GM23338 (cell line): ENCODE measurements around the gene PPFIBP2. TPM values are rescaled to one million over a fixed set of nuclear protein-coding genes. Genes with fewer than 3 reads are reported as not detected.
A peak's percentile ranks its signal among the peaks of the same experiment; 100 is the strongest.

ENCODE experiments used
- ATAC-seq: fragments of 200-7000 bp; cut with Tn5 transposase; 3 replicates; pipeline ENCODE4 v1.9.1; 2020
- DNase-seq: peaks from one replicate; pipeline ENCODE4 v3.0.0-alpha.2; 2015; ENCODE audit warnings: low spot score
- H2AFZ ChIP-seq: fragments of 200-600 bp; sonication (generic); 2 replicates; pipeline ENCODE4 v1.8.0; 2016; ENCODE audit warnings: antibody characterized with exemption, mild to moderate bottlenecking, moderate library complexity
- H3F3A ChIP-seq: fragments of 200-600 bp; sonication (generic); replicated peaks from 2 replicates; pipeline ENCODE4 v1.8.0; 2017; ENCODE audit warnings: antibody characterized with exemption, mixed run types, low read depth
- H3K27ac ChIP-seq: fragments of 200-600 bp; sonication (generic); 2 replicates; pipeline ENCODE4 v1.6.1; 2016; ENCODE audit warnings: low read depth
- H3K27me3 ChIP-seq: fragments of 200-600 bp; sonication (generic); 2 replicates; pipeline ENCODE4 v1.8.0; 2016; ENCODE audit warnings: mild to moderate bottlenecking, mixed run types, moderate library complexity; ENCODE audit not compliant: insufficient read depth
- H3K36me3 ChIP-seq: fragments of 200-600 bp; sonication (generic); 2 replicates; pipeline ENCODE4 v1.8.0; 2016; ENCODE audit warnings: mild to moderate bottlenecking; ENCODE audit not compliant: insufficient read depth
- H3K4me1 ChIP-seq: fragments of 200-600 bp; sonication (generic); 2 replicates; pipeline ENCODE4 v1.8.0; 2016; ENCODE audit warnings: mild to moderate bottlenecking, moderate library complexity; ENCODE audit not compliant: insufficient read depth
- H3K4me2 ChIP-seq: fragments of 200-600 bp; sonication (generic); 2 replicates; pipeline ENCODE4 v1.7.1; 2017; ENCODE audit warnings: mixed run types
- H3K4me3 ChIP-seq: fragments of 200-600 bp; sonication (generic); 2 replicates; pipeline ENCODE4 v1.6.1; 2016; ENCODE audit warnings: mixed run types
- H3K79me2 ChIP-seq: fragments of 200-600 bp; sonication (generic); replicated peaks from 2 replicates; pipeline ENCODE4 v1.8.0; 2017; ENCODE audit warnings: mild to moderate bottlenecking; ENCODE audit not compliant: insufficient read depth
- H3K9me2 ChIP-seq: fragments of 200-600 bp; sonication (generic); 2 replicates; pipeline ENCODE4 v1.8.0; 2017; ENCODE audit not compliant: insufficient read depth
- H4K20me1 ChIP-seq: fragments of 200-600 bp; sonication (generic); replicated peaks from 2 replicates; pipeline ENCODE4 v1.8.0; 2017; ENCODE audit warnings: mild to moderate bottlenecking; ENCODE audit not compliant: insufficient read depth
- H3K27ac Mint-ChIP-seq: 2 replicates; pipeline ENCODE4 v1.8.0; 2020; ENCODE audit warnings: inconsistent platforms, mild to moderate bottlenecking, moderate library complexity, mixed read lengths
- H3K27me3 Mint-ChIP-seq: 3 replicates; pipeline ENCODE4 v1.8.0; 2022; ENCODE audit warnings: low read depth, mild to moderate bottlenecking, moderate library complexity, mixed read lengths, inconsistent platforms; ENCODE audit not compliant: insufficient read depth, poor library complexity
- H3K36me3 Mint-ChIP-seq: 3 replicates; pipeline ENCODE4 v1.8.0; 2021; ENCODE audit warnings: low read depth, mild to moderate bottlenecking, inconsistent platforms, moderate library complexity, mixed read lengths
- H3K4me1 Mint-ChIP-seq: 3 replicates; pipeline ENCODE4 v1.8.0; 2020; ENCODE audit warnings: mild to moderate bottlenecking, inconsistent platforms, mixed read lengths
- H3K4me3 Mint-ChIP-seq: 3 replicates; pipeline ENCODE4 v1.8.0; 2021; ENCODE audit warnings: moderate library complexity, mild to moderate bottlenecking, inconsistent platforms, mixed read lengths
- H3K9me3 Mint-ChIP-seq: 3 replicates; pipeline ENCODE4 v1.8.0; 2020; ENCODE audit warnings: moderate library complexity, mild to moderate bottlenecking, inconsistent platforms, mixed read lengths
- CREB1 ChIP-seq: fragments of 250-450 bp; sonication (Bioruptor Pico); IDR thresholded peaks from 2 replicates; pipeline ENCODE4 v1.5.0; 2020; ENCODE audit warnings: low read depth, mild to moderate bottlenecking, moderate library complexity
- EZH2 ChIP-seq: fragments of 200-600 bp; sonication (generic); IDR thresholded peaks from one replicate; pipeline ENCODE4 v1.8.0; 2017; ENCODE audit warnings: antibody characterized with exemption, mild to moderate bottlenecking, low read depth; ENCODE audit not compliant: unreplicated experiment
- EZH2phosphoT487 ChIP-seq: fragments of 200-600 bp; sonication (generic); IDR thresholded peaks from one replicate; pipeline ENCODE4 v1.8.1; 2018; ENCODE audit warnings: antibody characterized with exemption; ENCODE audit not compliant: unreplicated experiment
- JUNB ChIP-seq: IDR thresholded peaks from one replicate; pipeline ENCODE4 v1.6.1; 2016; ENCODE audit warnings: antibody characterized with exemption; ENCODE audit not compliant: unreplicated experiment
- NANOG ChIP-seq: IDR thresholded peaks from 2 replicates; pipeline ENCODE4 v1.6.1; 2016; ENCODE audit warnings: antibody characterized with exemption, borderline replicate concordance
- POLR2AphosphoS5 ChIP-seq: IDR thresholded peaks from 2 replicates; pipeline ENCODE4 v1.6.1; 2016; ENCODE audit warnings: antibody characterized with exemption, low read depth
- STAT1 ChIP-seq: IDR thresholded peaks from one replicate; pipeline ENCODE4 v1.6.1; 2016; ENCODE audit warnings: antibody characterized with exemption; ENCODE audit not compliant: unreplicated experiment
- ZNF462 ChIP-seq: fragments of 250-450 bp; sonication (Bioruptor Pico); IDR thresholded peaks from 2 replicates; pipeline ENCODE4 v1.5.0; 2020; ENCODE audit warnings: mild to moderate bottlenecking, moderate library complexity
- polyA plus RNA-seq: library from polyadenylated mRNA; unstranded; fragments of >200 nt; fragmentation: Nextera tagmentation; extraction: Ambion mirVana; gene quantifications from 2 replicates; pipeline ENCODE4 v1.2.1, GENCODE V29; 2016
- total RNA-seq: library from RNA; depleted of rRNA; stranded (reverse); fragments of >200 nt; shearing (Covaris generic); gene quantifications from 2 replicates; pipeline ENCODE4 v1.2.3, GENCODE V29; 2014
- TF ChIP-seq, protein P1 (sequence below), 2 experiments: fragments of 200-600 bp in 1 of 2; sonication (generic) in 1 of 2; conservative IDR thresholded peaks; 2 replicates each; pipeline versions ENCODE4 v1.5.1 to v1.6.1; 2016 to 2017; ENCODE audit warnings: antibody characterized with exemption in 2 of 2, low read depth in 2 of 2, mild to moderate bottlenecking in 2 of 2, moderate library complexity in 1 of 2

PPFIBP2 gene
- total and polyA plus RNA-seq, 2 experiments from 2014 or later: 7.1 to 14.8 TPM

DNA sequence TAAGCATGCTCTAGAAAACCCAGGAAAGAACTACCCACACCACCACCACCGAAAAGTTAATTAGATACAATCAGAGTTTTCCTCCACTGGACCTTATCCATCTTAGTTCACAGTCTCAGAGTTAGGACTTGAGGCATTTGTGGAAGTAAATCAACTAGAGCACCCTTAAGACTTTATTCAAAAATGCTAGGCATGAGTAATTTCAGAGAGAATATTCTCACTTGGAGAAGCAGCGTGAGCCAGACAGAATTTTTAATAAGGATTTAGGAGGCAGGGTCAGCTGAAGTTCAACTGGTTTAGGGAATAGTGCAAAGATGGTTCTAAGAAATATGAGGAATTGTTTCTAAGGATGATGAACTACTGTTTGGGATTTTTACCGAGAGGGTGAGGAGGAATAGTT, 29.7 kb upstream of the PPFIBP2 start (continued):
- TF ChIP-seq ZNF462 (CRISPR knock-in tag) (no peak), STAT1 (no peak), POLR2AphosphoS5 (no peak), EZH2phosphoT487 (no peak), EZH2 (no peak), NANOG (no peak)

GRCh38 chr11:7484645-7485044, 29.2 kb upstream of the PPFIBP2 start:
- no peak overlapping the region for H3K27ac Mint-ChIP-seq
- no peak overlapping the region for H3K4me3 ChIP-seq
- ATAC-seq: peak; percentile 74
- TF ChIP-seq, protein P1, sequence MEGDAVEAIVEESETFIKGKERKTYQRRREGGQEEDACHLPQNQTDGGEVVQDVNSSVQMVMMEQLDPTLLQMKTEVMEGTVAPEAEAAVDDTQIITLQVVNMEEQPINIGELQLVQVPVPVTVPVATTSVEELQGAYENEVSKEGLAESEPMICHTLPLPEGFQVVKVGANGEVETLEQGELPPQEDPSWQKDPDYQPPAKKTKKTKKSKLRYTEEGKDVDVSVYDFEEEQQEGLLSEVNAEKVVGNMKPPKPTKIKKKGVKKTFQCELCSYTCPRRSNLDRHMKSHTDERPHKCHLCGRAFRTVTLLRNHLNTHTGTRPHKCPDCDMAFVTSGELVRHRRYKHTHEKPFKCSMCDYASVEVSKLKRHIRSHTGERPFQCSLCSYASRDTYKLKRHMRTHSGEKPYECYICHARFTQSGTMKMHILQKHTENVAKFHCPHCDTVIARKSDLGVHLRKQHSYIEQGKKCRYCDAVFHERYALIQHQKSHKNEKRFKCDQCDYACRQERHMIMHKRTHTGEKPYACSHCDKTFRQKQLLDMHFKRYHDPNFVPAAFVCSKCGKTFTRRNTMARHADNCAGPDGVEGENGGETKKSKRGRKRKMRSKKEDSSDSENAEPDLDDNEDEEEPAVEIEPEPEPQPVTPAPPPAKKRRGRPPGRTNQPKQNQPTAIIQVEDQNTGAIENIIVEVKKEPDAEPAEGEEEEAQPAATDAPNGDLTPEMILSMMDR (conservative IDR thresholded peaks at IDR 0.05; ENCODE audit: low read depth in 2 of 2): no peak
- TF ChIP-seq ZNF462 (CRISPR knock-in tag): peak; percentile 71; the same call in 1 of the 2 replicates
- no peak for TF ChIP-seq JUNB
- TF ChIP-seq CREB1 (CRISPR knock-in tag): no peak

More at GRCh38 chr11:7484645-7485044, 29.2 kb upstream of the PPFIBP2 start:
- no peaks in the 10 kb centered on the region for H3F3A ChIP-seq
- H3K9me3 Mint-ChIP-seq: no peaks in the 10 kb centered on the region
- H3K36me3 ChIP-seq: no peaks in the 10 kb centered on the region
- H4K20me1 ChIP-seq: no peaks in the 10 kb centered on the region
- peak; percentile 64 for DNase-seq
- peaks cover 10% of the 10 kb centered on the region; the same call in 1 of the 2 replicates for H3K4me1 ChIP-seq
- H3K36me3 Mint-ChIP-seq: no peaks in the 10 kb centered on the region
- H3K27me3 ChIP-seq: no peaks in the 10 kb centered on the region
- H3K79me2 ChIP-seq: no peaks in the 10 kb centered on the region
- H3K4me1 Mint-ChIP-seq: peaks cover 22% of the 10 kb centered on the region
- peak overlapping the region; percentile 32; the same call in 1 of the 2 replicates for H3K27ac ChIP-seq
- H3K4me2 ChIP-seq: peak overlapping the region; percentile 14; the same call in 1 of the 2 replicates
- H2AFZ ChIP-seq: peak overlapping the region; percentile 15; the same call in 1 of the 2 replicates
- peaks cover 4% of the 10 kb centered on the region for H3K27me3 Mint-ChIP-seq
- H3K9me2 ChIP-seq: peaks cover 14% of the 10 kb centered on the region
- H3K4me3 Mint-ChIP-seq: no peak overlapping the region
